Vagina (tissue), 2 donors: ENCODE data around the gene MEGF8. TPM values are rescaled to one million over a fixed set of nuclear protein-coding genes. Genes with fewer than 3 reads are reported as not detected.
"Not testable (repeated sequence)": the region's sequence is repeated elsewhere in the genome, so short reads cannot be mapped to it uniquely, and the experiment has no call there.

ENCODE experiments used
- DNase-seq, 2 donors: peaks; one replicate each; pipeline ENCODE4 v3.0.0-alpha.2; 2017; ENCODE audit errors: extremely low spot score in 2 of 2
- H3K27ac ChIP-seq: fragments of 200-600 bp; sonication (generic); one replicate; pipeline ENCODE4 v1.5.1; 2019
- H3K27me3 ChIP-seq: fragments of 200-600 bp; sonication (generic); one replicate; pipeline ENCODE4 v1.5.1; 2019
- H3K36me3 ChIP-seq, 2 donors: fragments of 200-600 bp; sonication (generic); one replicate each; pipeline ENCODE4 v1.5.1; 2017 to 2019
- H3K4me1 ChIP-seq: fragments of 200-600 bp; sonication (generic); one replicate; pipeline ENCODE4 v1.5.1; 2019
- H3K4me3 ChIP-seq, 2 donors: fragments of 200-600 bp; sonication (generic); 1 replicate in 1 of 2; 2 replicates in 1 of 2; pipeline ENCODE4 v1.5.1; 2016 to 2019
- H3K9me3 ChIP-seq: fragments of 200-600 bp; sonication (generic); one replicate; pipeline ENCODE4 v1.5.1; 2019
- CTCF ChIP-seq, 3 experiments: fragments of 450-650 bp in 2 of 3; fragments of 200-600 bp in 1 of 3; sonication (generic) in 1 of 3; IDR thresholded peaks; one replicate each; pipeline ENCODE4 v1.5.1; 2017 to 2019; ENCODE audit warnings: antibody characterized with exemption in 3 of 3, mild to moderate bottlenecking in 2 of 3, moderate library complexity in 2 of 3
- POLR2A ChIP-seq, 2 donors: fragments of 450-650 bp; IDR thresholded peaks; one replicate each; pipeline ENCODE4 v1.6.1; 2017; ENCODE audit warnings: antibody characterized with exemption in 2 of 2, mild to moderate bottlenecking in 2 of 2, moderate library complexity in 2 of 2
- POLR2AphosphoS5 ChIP-seq, 2 donors: sonication (generic); formaldehyde crosslinking; IDR thresholded peaks; one replicate each; pipeline ENCODE4 v1.9.0; 2017; ENCODE audit warnings: antibody characterized with exemption in 2 of 2, mild to moderate bottlenecking in 2 of 2, low read depth in 1 of 2; ENCODE audit not compliant: insufficient read depth in 1 of 2
- intact Hi-C: fragments of 100-400 bp; cut with DNase I; formaldehyde crosslinking; loops from one replicate; pipeline ENCODE4 v1.15.1; 2023
- total RNA-seq: library from RNA; depleted of rRNA; stranded (reverse); fragments of >200 nt; gene quantifications from one replicate; pipeline ENCODE4 v1.2.3, GENCODE V29; 2016

Gene MEGF8
- total RNA-seq, 1 donor from 2014 or later: 13.5 TPM

DNA sequence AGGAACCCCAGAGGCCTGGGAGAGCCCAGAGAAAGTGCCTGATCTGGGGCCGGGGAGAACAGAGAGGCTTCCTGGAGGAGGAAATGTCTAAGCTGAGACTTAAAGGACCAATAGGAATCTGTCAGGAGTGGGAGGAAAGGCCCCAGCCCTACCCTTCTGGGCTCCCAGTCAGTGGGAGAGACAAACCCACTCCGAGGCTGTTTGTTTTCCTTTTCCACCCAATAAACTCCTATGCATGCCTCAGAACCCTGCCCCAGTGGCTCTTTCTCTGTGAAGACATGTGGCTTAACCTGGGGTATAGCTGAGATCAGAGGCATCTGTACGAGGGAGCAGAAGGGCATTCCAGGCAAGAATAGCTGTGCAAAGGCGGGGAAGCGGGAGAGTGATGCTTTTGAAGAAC lies 1.9 kb downstream of the MEGF8 start:
- TF ChIP-seq POLR2A (IDR thresholded peaks at IDR 0.05) (no peak), CTCF (IDR thresholded peaks at IDR 0.05) (no peak)
- Histone ChIP-seq H3K27ac (no peak overlapping the region), H3K27me3 (peaks cover 14% of the 10 kb centered on the region), H3K9me3 (no peaks in the 10 kb centered on the region), H3K4me1 (peaks cover 45% of the 10 kb centered on the region), H3K36me3 (no peaks in the 10 kb centered on the region), H3K4me3 (no peak overlapping the region)
- intact Hi-C loops: loop anchor here (5.0 kb wide), 1 partner anchor 70 kb away; no protein-coding TSS in a partner anchor
- DNase-seq: no peak

GRCh38 chr19:42328106-42328505 lies 2.7 kb downstream of the MEGF8 start:
- intact Hi-C loops: loop anchor here (5.0 kb wide), 1 partner anchor 69 kb away; no protein-coding TSS in a partner anchor
- Histone ChIP-seq H3K27me3 (peaks cover 14% of the 10 kb centered on the region), H3K4me1 (peaks cover 45% of the 10 kb centered on the region), H3K4me3 (no peak overlapping the region), H3K9me3 (no peaks in the 10 kb centered on the region), H3K36me3 (no peaks in the 10 kb centered on the region), H3K27ac (no peak overlapping the region)
- no peak for TF ChIP-seq POLR2AphosphoS5 (IDR thresholded peaks at IDR 0.05; ENCODE audit: insufficient read depth in 1 of 2, low read depth in 1 of 2)
- no peak for TF ChIP-seq CTCF (IDR thresholded peaks at IDR 0.05)
- TF ChIP-seq POLR2A (IDR thresholded peaks at IDR 0.05): no peak
- DNase-seq: no peak

GRCh38 chr19:42328854-42329253 lies 3.4 kb downstream of the MEGF8 start:
- intact Hi-C loops: loop anchor here (5.0 kb wide), 1 partner anchor 68 kb away; no protein-coding TSS in a partner anchor
- Histone ChIP-seq H3K36me3 (no peaks in the 10 kb centered on the region), H3K4me3 (no peak overlapping the region), H3K27me3 (peaks cover 8% of the 10 kb centered on the region), H3K27ac (no peak overlapping the region), H3K9me3 (no peaks in the 10 kb centered on the region), H3K4me1 (peaks cover 39% of the 10 kb centered on the region)
- DNase-seq: no peak
- TF ChIP-seq POLR2AphosphoS5 (IDR thresholded peaks at IDR 0.05; ENCODE audit: insufficient read depth in 1 of 2, low read depth in 1 of 2) (no peak), POLR2A (IDR thresholded peaks at IDR 0.05) (no peak), CTCF (IDR thresholded peaks at IDR 0.05) (no peak)

DNA sequence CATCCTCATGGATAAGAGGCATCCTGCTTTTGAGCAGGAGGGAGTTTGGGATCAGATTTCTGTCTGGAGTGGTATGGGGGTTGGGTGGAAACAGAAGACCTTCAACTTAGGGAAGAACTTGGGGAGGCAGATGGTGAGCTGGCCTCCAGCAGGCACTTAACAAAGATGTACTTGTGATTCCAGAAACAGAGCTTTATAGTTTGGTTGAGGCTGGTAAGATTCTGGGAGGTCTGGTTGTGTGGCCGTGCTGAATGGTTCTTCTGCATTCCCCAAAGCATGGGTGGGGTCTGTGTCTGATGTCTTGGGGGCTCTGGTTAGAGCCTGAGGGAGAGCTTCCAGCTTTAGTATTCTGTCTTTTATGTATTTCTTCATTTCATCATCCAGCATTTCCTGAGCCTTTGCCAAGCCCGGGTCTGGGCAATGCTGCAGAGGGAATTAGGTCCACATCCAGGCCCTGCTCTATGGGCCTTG lies 4.8 kb downstream of the MEGF8 start:
- intact Hi-C loops: no loop called here
- no peak overlapping the region for H3K4me3 ChIP-seq
- H3K9me3 ChIP-seq: no peaks in the 10 kb centered on the region
- no peak for DNase-seq
- H3K4me1 ChIP-seq: peaks cover 27% of the 10 kb centered on the region
- TF ChIP-seq POLR2A (IDR thresholded peaks at IDR 0.05): no peak
- no peak for TF ChIP-seq CTCF (IDR thresholded peaks at IDR 0.05)
- TF ChIP-seq POLR2AphosphoS5 (IDR thresholded peaks at IDR 0.05; ENCODE audit: insufficient read depth in 1 of 2, low read depth in 1 of 2): no peak
- no peaks in the 10 kb centered on the region for H3K27me3 ChIP-seq
- no peak overlapping the region for H3K27ac ChIP-seq
- H3K36me3 ChIP-seq: no peaks in the 10 kb centered on the region

DNA sequence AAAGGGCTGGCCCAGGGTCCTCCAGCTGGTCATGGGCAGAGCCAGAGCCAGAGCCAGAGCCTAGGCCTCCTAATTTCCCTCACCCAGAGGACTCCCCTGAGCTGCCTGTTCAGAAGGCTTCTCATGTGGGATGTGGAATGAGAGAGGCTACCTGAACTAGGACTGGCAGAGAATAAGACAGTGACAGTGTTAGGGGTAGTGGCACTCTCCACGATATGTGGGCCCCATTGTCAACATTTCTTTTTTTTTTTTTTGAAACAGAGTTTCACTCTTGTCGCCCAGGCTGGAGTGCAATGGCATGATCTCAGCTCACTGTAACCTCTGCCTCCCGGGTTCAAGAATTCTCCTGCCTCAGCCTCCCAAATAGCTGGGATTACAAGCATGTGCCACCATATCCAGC lies 5.9 kb downstream of the MEGF8 start:
- H3K9me3 ChIP-seq, H3K4me3 ChIP-seq, intact Hi-C loops, H3K27me3 ChIP-seq, H3K36me3 ChIP-seq, H3K27ac ChIP-seq, DNase-seq: not testable (repeated sequence)
- peaks cover 22% of the 10 kb centered on the region for H3K4me1 ChIP-seq
